ENCODE measurements around the gene GPX4.

DNA sequence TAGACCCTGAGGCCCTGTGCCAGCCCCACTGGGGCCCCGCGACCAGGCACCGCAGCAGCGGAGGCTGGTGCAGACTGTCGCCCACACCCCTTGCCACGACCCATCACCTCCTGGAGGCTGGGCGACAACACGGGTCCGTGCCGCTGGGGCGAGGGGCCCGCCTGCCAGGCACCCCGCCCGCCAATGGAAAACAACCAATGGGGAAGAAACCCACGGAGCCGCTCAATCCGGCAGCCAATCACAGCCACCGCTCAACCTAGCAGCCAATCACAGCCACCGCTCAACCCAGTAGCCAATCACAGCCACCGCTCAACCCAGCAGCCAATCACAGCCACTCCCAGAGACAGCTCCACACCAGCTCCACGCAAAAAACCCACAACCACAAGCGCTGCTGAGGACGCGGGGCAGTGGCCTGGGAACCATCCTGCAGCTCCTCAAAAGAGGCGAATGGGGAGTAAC lies 29.7 kb downstream of the GPX4 start:
- TF ChIP-seq, protein P1, sequence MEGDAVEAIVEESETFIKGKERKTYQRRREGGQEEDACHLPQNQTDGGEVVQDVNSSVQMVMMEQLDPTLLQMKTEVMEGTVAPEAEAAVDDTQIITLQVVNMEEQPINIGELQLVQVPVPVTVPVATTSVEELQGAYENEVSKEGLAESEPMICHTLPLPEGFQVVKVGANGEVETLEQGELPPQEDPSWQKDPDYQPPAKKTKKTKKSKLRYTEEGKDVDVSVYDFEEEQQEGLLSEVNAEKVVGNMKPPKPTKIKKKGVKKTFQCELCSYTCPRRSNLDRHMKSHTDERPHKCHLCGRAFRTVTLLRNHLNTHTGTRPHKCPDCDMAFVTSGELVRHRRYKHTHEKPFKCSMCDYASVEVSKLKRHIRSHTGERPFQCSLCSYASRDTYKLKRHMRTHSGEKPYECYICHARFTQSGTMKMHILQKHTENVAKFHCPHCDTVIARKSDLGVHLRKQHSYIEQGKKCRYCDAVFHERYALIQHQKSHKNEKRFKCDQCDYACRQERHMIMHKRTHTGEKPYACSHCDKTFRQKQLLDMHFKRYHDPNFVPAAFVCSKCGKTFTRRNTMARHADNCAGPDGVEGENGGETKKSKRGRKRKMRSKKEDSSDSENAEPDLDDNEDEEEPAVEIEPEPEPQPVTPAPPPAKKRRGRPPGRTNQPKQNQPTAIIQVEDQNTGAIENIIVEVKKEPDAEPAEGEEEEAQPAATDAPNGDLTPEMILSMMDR (IDR thresholded peaks at IDR 0.05), result no peak
- no peak for TF ChIP-seq POLR2AphosphoS5 (IDR thresholded peaks at IDR 0.05)
- no peak for TF ChIP-seq POLR2A (IDR thresholded peaks at IDR 0.05)
- TF ChIP-seq EP300 (IDR thresholded peaks at IDR 0.05), result no peak

Measured in suprapubic skin (tissue), 4 donors.